Stimulated activated effector memory CD8-positive, alpha-beta T cell treated with anti-CD3 and anti-CD28 coated beads, Interleukin-12 subunit alpha, Interleukin-12 subunit beta, amount 100 ng/mL, for 72 hours (primary cell): ENCODE data around the gene MYO3B.

Experiments used
- ATAC-seq: fragments of 150-1000 bp; cut with Tn5 transposase; 2 replicates; pipeline ENCODE4 v1.10.0; 2021
- DNase-seq, 2 donors: peaks; one replicate each; pipeline ENCODE4 v3.0.0; 2021 to 2022; ENCODE audit warnings: low spot score in 2 of 2
- H3K27ac Mint-ChIP-seq: one replicate; pipeline ENCODE4 v1.8.0; 2022; ENCODE audit warnings: mild to moderate bottlenecking, mixed read lengths
- H3K36me3 Mint-ChIP-seq: one replicate; pipeline ENCODE4 v1.8.0; 2022; ENCODE audit warnings: mild to moderate bottlenecking, mixed read lengths
- H3K4me1 Mint-ChIP-seq: one replicate; pipeline ENCODE4 v1.8.0; 2022; ENCODE audit warnings: mixed read lengths
- H3K4me3 Mint-ChIP-seq: one replicate; pipeline ENCODE4 v1.8.0; 2022; ENCODE audit warnings: mild to moderate bottlenecking, mixed read lengths
- H3K9me3 Mint-ChIP-seq: one replicate; pipeline ENCODE4 v1.8.0; 2022; ENCODE audit warnings: mixed read lengths

Gene MYO3B

DNA sequence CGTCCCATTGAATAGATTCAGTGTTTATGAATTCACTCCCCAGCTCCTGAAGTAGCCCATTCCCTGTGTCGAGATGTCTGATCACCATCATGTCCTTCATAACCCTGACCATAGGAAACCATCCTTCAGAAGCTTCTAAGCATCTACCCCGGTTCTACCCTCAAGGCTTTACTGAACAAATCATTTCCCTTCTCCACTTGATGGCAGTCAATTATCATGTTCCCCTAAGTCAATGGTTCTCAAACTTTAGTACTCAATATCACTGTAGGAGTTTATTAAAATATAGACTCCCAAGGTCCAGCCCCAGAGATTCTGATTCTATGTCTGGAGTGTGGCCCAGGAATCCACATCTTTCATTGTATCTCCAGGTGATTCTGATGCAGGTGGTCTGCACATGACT, 308.8 kb downstream of the MYO3B start:
- ATAC-seq (no peak), DNase-seq (no peak)
- H3K4me3 Mint-ChIP-seq: no peak overlapping the region
- no peaks in the 10 kb centered on the region for H3K4me1 Mint-ChIP-seq
- H3K9me3 Mint-ChIP-seq: no peaks in the 10 kb centered on the region
- H3K36me3 Mint-ChIP-seq: no peaks in the 10 kb centered on the region
- no peak overlapping the region for H3K27ac Mint-ChIP-seq

DNA sequence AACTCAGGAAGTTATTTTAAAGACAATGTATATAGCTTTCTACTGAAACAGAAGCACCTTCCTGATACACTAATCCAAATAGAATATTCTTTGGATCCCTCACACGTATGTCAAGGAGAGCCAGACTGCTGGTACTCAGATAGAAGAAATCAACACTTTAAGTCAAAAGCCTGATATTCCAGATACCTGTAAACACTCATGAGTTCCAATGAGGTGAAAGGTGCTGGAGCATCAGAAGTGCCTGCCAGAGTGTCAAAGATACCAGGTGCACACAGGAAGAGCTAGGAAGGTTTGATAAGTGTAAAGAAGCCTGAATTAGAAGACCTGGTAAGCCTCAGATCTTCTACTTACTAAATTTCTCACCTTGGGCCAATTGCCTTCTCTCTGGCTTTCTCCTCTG, 310.9 kb downstream of the MYO3B start:
- no peaks in the 10 kb centered on the region for H3K9me3 Mint-ChIP-seq
- no peaks in the 10 kb centered on the region for H3K4me1 Mint-ChIP-seq
- no peak overlapping the region for H3K27ac Mint-ChIP-seq
- DNase-seq (no peak), ATAC-seq (no peak)
- no peaks in the 10 kb centered on the region for H3K36me3 Mint-ChIP-seq
- H3K4me3 Mint-ChIP-seq: no peak overlapping the region

DNA sequence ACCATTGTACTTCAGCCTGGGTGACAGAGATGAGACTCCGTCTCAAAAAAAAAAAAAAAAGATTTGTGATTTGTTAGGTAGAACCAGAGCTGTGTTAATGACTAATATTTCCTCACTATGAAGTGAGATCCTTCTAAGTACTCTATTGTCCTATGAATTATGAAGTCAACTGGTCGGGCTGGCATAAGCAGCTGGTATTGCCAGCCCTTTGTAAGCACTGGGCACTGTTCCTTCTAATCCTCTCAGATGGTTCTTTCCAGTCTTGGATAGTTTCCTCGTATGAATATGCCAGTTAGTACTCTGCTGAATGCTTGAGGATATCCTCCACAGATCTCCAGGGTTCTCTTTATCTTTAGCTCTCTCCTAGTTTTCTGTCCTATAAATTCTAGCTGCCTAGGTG, 314.1 kb downstream of the MYO3B start:
- H3K36me3 Mint-ChIP-seq: no peaks in the 10 kb centered on the region
- no peak overlapping the region for H3K4me3 Mint-ChIP-seq
- H3K27ac Mint-ChIP-seq: no peak overlapping the region
- no peaks in the 10 kb centered on the region for H3K9me3 Mint-ChIP-seq
- ATAC-seq (no peak), DNase-seq (no peak)
- no peaks in the 10 kb centered on the region for H3K4me1 Mint-ChIP-seq

DNA sequence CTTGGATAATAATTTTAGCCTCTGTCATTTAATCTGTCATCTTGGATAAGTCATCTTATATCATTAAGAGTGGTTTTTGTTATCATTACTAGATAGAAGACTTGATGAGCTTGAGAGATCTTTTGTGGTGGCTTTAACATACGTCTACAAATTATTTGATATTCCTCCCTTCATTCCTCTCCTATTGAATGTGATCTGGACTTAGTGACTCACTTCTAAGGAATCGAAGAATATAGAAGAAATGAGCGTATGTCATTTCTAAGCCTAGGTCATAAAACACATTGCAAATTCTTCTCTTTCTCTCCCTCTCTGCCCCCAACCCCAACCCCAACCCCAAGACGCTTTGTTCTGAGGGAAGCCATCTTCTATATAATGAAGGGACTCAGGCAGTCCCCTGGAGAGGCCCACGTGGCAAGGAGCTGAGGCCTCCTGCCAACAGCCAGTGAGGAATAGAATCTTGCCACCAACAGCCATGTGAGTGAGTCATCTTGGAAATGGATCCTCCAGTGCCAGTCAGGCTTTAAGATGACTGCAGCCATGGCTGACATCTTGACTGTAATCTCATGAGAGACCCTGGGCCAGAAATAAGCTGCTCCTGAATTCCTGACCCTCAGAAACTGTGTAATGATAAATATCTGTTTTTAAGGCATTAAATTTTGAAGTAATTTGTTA, 315.6 kb downstream of the MYO3B start:
- ATAC-seq (no peak), DNase-seq (no peak)
- Mint-ChIP-seq H3K36me3 (no peaks in the 10 kb centered on the region), H3K9me3 (no peaks in the 10 kb centered on the region), H3K27ac (no peak overlapping the region), H3K4me1 (no peaks in the 10 kb centered on the region), H3K4me3 (no peak overlapping the region)

DNA sequence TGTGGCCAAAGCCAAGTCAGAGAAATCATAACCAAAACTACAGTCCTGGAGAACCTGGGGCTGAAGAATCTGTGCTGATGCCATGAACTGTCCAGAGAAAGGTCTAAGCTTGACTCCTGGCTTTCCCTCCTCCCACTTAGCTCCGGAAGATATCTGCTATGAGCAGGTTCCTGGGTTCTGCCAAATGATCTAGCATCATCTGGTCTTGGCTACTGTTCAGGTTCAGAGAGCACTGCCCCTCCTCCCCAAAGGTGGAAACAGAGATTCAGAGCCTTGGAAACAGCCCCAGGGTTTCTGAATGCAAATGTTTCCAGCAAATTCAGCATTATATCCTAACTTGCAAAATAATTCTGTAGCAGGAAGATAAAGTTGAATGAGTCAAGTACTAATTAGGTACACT, 317.9 kb downstream of the MYO3B start:
- Mint-ChIP-seq H3K9me3 (no peaks in the 10 kb centered on the region), H3K4me1 (no peaks in the 10 kb centered on the region), H3K36me3 (no peaks in the 10 kb centered on the region), H3K27ac (no peak overlapping the region), H3K4me3 (no peak overlapping the region)
- DNase-seq (no peak), ATAC-seq (no peak)

DNA sequence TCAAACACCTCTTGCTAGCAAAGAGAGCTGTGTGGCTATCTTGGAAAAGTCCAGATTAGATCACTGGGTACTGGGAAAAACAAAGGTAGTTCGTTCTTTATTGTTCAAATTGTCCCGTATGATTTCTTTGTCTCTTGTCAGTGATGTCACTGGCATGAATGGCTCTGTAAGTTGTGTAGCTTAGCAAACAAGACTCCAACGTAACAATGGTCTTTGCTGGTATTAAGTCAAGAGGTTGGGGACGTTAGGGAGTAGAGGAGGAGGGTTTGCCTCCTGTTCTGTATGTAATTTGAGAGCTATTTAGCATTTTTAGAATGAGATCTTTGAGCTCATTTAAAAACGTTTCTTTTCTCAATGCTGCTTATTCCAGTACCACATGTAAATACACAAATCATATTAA, 320.7 kb downstream of the MYO3B start:
- no peak for ATAC-seq
- Mint-ChIP-seq H3K27ac (no peak overlapping the region), H3K4me3 (no peak overlapping the region), H3K9me3 (no peaks in the 10 kb centered on the region), H3K36me3 (no peaks in the 10 kb centered on the region), H3K4me1 (no peaks in the 10 kb centered on the region)
- DNase-seq: no peak

DNA sequence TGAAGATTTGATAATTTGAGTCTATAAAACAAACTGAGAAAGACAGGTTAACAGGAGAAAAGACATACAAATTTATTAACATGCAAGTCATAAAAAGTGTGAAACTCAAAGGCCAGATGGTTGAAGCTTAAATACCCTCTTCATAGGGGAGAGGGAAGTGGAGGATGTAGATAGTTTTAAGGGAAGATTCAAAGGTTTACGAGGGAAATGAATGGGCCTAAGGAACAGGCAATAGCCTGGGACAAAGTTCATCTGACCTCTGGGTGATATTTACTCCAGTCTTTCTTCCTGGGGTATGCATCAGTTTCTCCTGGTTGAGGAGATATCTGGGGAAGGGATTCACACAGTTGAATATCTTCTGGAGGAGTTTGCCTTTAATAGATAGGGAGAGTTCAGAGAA, 322.2 kb downstream of the MYO3B start:
- Mint-ChIP-seq H3K4me1 (no peaks in the 10 kb centered on the region), H3K36me3 (no peaks in the 10 kb centered on the region), H3K27ac (no peak overlapping the region), H3K4me3 (no peak overlapping the region), H3K9me3 (no peaks in the 10 kb centered on the region)
- no peak for DNase-seq
- ATAC-seq: no peak

DNA sequence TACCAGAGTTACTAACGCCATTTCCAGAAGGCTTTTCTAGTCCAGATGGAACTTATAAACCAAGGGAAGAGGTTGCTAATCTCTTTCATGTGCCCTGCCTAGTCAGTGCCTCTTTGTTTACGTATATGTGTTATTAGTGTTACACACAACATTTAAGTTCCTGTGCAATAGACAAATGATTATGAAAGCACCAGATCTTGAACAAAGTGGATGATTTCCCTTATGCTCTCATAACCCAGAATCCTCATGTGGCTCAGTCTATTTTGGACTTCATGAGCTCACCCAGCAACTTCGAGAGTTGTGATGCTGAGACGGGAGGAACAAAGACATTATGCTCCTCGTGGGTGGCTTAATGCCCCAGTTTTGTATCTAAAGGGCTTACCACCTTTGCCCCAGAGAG, 322.8 kb downstream of the MYO3B start:
- no peak for DNase-seq
- Mint-ChIP-seq H3K9me3 (no peaks in the 10 kb centered on the region), H3K4me3 (no peak overlapping the region), H3K27ac (no peak overlapping the region), H3K4me1 (no peaks in the 10 kb centered on the region), H3K36me3 (no peaks in the 10 kb centered on the region)
- ATAC-seq: no peak

DNA sequence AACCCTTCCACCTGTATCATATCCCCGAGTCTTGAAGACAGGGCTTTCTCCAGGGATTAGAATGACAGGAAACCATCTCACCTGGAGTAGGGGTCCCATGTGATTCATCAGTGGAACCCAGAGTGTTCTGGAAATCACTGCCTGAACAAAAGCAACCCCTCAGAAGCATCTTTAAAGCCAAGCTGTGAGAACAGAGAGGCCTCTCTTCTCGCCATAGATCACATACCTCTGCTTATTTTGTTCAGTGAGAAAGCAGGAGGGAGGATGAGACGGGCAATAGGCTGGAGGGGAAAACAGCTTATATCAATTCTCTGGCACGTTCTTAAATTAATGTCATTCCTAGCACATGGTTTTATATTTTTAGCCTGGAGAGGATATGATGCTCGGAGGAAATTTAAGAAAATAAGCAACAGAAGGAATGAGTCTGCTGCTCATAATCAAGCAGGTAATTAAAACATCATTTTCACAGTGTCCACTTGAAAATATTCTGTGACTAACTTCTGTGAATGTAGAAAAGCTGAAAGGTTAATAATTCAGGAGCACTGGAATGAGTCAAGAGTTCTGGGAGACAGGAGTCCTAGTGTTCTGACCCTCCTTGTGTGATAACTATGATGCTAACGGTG, 323.6 kb downstream of the MYO3B start:
- Mint-ChIP-seq H3K9me3 (no peaks in the 10 kb centered on the region), H3K4me1 (no peaks in the 10 kb centered on the region), H3K36me3 (no peaks in the 10 kb centered on the region), H3K4me3 (no peak overlapping the region), H3K27ac (no peak overlapping the region)
- DNase-seq (no peak), ATAC-seq (no peak)

DNA sequence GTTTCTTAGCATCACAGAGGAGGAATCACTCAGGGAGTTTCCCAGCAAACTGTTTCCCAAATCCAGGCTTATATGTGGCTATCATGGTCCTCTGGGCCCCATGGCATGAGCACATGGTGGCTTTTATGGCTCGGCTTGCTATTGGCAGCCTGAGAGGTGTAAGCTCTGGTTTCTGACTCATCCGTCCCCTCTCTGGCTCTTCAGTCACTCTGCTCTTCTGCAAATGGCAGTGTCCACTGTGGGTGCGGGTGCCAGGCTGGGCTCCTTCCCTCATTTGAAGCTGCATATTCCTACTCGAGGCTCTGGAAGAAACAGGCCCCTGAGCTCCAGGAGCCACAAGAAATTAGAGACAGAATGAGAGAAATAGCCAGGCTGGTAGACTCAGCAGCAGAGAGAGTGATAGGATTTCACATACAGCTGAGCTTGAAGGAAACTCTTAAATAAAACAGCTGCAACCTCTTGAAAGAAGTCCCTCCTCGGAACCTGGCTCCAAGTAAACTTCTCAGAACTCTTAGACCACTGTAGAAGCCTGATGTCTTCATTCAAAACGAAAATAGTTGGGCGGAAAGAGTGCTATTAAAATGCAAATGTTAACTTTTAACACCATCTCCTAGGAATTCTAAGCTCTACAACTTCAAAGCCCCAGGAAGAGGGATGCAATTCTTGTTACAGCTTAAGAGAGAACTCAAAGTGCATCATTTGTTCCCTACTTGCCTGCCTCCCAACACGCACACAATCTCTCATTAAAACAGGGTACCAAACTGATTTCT, 324.6 kb downstream of the MYO3B start:
- no peak for DNase-seq
- H3K4me3 Mint-ChIP-seq: no peak overlapping the region
- no peaks in the 10 kb centered on the region for H3K9me3 Mint-ChIP-seq
- no peak overlapping the region for H3K27ac Mint-ChIP-seq
- H3K36me3 Mint-ChIP-seq: no peaks in the 10 kb centered on the region
- ATAC-seq: no peak
- peaks cover 10% of the 10 kb centered on the region for H3K4me1 Mint-ChIP-seq

DNA sequence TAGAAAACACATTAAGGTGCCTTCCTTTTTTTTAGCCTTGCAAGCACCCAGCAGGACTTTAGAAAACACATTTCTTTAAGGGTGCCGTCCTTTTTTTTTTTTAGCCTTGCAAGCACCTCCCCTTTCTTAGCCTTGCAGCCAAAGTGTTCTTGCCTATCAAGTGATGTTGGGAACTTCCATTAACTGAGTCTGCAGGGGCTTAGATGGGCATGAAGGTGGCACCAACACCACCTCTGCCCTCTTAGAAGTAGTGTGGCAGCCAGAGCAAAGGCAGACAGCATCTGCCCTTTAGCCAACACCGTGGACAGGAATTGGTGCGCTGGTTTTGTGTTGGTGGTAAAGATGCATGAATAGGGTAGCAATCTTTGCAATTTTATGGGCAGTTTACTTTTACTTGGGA, 325.6 kb downstream of the MYO3B start:
- DNase-seq (no peak), ATAC-seq (no peak)
- no peaks in the 10 kb centered on the region for H3K36me3 Mint-ChIP-seq
- H3K4me3 Mint-ChIP-seq: no peak overlapping the region
- H3K9me3 Mint-ChIP-seq: no peaks in the 10 kb centered on the region
- H3K4me1 Mint-ChIP-seq: peaks cover 14% of the 10 kb centered on the region
- H3K27ac Mint-ChIP-seq: no peak overlapping the region

DNA sequence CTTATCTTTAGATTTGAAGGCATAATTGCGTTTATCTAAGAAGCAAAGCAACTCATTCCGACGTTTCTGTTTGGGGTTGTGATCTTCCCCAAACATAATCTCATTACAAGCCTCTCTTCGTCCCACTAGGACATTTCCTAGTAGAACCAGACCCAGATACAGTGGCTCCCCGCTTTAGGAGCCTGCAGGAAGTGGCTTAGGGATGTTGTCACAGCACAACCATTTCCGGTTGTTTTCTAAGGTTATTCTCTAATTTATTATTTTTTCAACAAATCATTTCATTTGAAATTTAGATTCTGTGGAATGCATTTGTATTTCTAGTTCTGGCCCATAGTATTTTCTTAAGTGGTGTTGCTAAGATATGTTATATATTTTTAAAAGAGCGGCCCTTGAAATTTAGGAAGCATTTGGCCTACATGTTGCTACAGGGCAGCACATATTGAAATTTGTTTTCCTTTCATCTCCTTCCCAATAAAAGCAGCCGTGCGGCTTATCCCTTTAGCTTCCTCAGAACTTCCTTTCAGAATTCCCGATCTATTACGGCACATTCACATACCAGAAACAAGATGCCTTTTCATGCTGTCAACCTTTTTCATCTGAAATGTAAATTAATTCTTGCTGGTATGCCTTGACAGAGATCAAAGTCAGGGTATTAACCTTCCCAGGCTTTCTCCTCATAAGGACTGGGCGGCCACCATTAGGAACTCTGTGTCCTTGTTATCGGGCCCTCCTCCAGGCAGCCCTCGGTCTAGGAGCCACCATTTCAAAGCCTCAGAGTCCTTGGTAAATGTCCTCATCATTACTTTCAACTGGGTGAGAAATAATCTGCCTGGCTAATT, 326.2 kb downstream of the MYO3B start:
- no peak for ATAC-seq
- Mint-ChIP-seq H3K9me3 (no peaks in the 10 kb centered on the region), H3K27ac (no peak overlapping the region), H3K4me1 (peaks cover 14% of the 10 kb centered on the region), H3K4me3 (no peak overlapping the region), H3K36me3 (no peaks in the 10 kb centered on the region)
- DNase-seq: no peak

DNA sequence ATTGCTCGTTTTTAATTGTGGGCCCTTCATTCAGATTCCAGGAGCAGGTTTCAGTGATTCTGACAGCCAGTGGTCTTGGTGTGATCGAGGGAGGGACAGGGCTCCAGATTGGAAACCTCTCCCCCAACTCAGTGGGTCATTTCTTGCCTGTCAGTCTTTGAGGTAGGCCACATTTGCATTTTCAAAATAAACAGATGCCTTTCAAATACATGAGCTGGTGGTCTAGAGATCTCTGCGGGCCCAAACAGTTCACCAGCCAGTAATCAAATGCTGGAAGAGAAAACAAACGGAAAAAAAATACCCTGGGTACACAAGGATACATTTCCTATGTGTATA, 326.8 kb downstream of the MYO3B start:
- Mint-ChIP-seq H3K4me3 (no peak overlapping the region), H3K36me3 (no peaks in the 10 kb centered on the region), H3K9me3 (no peaks in the 10 kb centered on the region), H3K4me1 (peaks cover 14% of the 10 kb centered on the region), H3K27ac (no peak overlapping the region)
- DNase-seq: no peak
- ATAC-seq: no peak

DNA sequence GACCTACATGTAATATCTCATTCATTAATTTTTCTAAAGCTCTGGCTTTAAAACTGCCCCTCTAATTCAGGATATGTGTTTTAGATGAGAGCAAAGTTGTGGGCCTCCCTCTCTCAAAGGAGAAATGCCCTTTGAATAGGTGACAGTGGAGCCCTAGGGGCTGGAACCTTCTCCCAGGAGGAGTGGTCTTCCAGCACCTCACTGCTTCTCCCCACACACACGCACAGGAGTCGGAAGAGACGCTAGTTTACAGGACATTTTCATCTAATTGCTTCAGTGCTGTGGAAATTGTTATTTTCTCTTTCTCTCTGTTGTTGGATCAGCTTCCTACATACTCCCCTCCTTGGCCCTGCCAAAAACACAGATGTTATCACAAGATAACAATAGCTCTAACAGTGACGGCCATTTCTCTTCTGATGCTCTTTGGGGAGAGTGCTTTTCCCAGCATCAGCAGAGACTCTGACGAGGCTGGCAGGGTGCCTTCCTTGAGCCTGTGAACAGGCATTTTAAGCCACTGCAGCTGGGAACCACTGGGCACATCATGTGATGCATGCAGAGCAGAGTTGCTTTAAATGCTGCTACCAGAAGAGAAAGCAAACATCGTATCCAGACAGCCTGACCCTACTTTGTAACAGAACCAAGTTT, 327.8 kb downstream of the MYO3B start:
- Mint-ChIP-seq H3K9me3 (no peaks in the 10 kb centered on the region), H3K27ac (no peak overlapping the region), H3K4me1 (peaks cover 14% of the 10 kb centered on the region), H3K36me3 (no peaks in the 10 kb centered on the region), H3K4me3 (no peak overlapping the region)
- ATAC-seq (no peak), DNase-seq (no peak)
